Gastrocnemius medialis (tissue), 4 donors: ENCODE measurements around the gene MRPL4.

Source experiments
- POLR2A ChIP-seq, 2 donors: fragments of 450-650 bp; IDR thresholded peaks; one replicate each; pipeline ENCODE4 v1.6.1; 2017; ENCODE audit warnings: antibody characterized with exemption in 2 of 2, mild to moderate bottlenecking in 2 of 2, moderate library complexity in 2 of 2
- TF ChIP-seq, protein P1 (sequence below), 5 experiments: fragments of 450-650 bp in 3 of 5; fragments of 200-600 bp in 2 of 5; sonication (generic) in 2 of 5; IDR thresholded peaks in 4 of 5; conservative IDR thresholded peaks in 1 of 5; 1 replicate in 4 of 5; 2 replicates in 1 of 5; pipeline ENCODE4 v1.5.1; 2016 to 2019; ENCODE audit warnings: antibody characterized with exemption in 5 of 5, mild to moderate bottlenecking in 3 of 5, moderate library complexity in 3 of 5

DNA sequence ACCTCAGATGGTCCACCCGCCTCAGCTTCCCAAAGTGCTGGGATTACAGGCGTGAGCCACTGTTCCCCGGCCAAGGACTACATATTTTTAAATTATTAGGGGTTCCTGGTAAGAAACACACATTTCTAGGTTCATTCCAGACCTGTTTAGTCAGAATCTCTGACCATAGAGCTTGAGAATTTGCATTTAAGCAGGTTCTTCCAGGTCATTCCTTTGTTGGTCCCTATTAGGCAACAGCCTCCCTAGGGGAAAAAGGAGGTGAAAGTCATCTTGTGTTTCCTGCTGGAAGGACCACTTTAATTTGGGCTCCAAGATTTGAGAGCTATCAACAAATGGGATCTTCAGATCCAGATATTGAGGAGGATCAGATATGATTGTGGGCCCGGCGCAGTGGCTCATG, 37.2 kb upstream of the MRPL4 start:
- TF ChIP-seq POLR2A (IDR thresholded peaks at IDR 0.05), result no peak
- TF ChIP-seq, protein P1, sequence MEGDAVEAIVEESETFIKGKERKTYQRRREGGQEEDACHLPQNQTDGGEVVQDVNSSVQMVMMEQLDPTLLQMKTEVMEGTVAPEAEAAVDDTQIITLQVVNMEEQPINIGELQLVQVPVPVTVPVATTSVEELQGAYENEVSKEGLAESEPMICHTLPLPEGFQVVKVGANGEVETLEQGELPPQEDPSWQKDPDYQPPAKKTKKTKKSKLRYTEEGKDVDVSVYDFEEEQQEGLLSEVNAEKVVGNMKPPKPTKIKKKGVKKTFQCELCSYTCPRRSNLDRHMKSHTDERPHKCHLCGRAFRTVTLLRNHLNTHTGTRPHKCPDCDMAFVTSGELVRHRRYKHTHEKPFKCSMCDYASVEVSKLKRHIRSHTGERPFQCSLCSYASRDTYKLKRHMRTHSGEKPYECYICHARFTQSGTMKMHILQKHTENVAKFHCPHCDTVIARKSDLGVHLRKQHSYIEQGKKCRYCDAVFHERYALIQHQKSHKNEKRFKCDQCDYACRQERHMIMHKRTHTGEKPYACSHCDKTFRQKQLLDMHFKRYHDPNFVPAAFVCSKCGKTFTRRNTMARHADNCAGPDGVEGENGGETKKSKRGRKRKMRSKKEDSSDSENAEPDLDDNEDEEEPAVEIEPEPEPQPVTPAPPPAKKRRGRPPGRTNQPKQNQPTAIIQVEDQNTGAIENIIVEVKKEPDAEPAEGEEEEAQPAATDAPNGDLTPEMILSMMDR (IDR thresholded peaks at IDR 0.05 in 4 of 5, conservative IDR thresholded peaks at IDR 0.05 in 1 of 5), result no peak
